IPS-18c (cell line): ENCODE measurements around the gene TMEM150C.
"Not testable (repeated sequence)": the region's sequence is repeated elsewhere in the genome, so short reads cannot be mapped to it uniquely, and the experiment has no call there.

Source experiments
- H3K4me3 ChIP-seq: 2 replicates; pipeline ENCODE4 v1.7.0; 2013; ENCODE audit warnings: low read depth, mild to moderate bottlenecking, low read length, moderate library complexity; ENCODE audit not compliant: insufficient read depth
- H3K9me3 ChIP-seq: one replicate; pipeline ENCODE4 v1.6.1; 2013; ENCODE audit warnings: mild to moderate bottlenecking, low read length, moderate library complexity; ENCODE audit not compliant: control insufficient read depth, insufficient read depth

The TMEM150C gene

GRCh38 chr4:82496349-82496748, 65.4 kb downstream of the TMEM150C start:
- Histone ChIP-seq H3K4me3 (no peak overlapping the region), H3K9me3 (no peaks in the 10 kb centered on the region)

GRCh38 chr4:82495666-82496065, 66.1 kb downstream of the TMEM150C start:
- H3K9me3 ChIP-seq: no peaks in the 10 kb centered on the region

GRCh38 chr4:82493721-82494425, 67.9 kb downstream of the TMEM150C start:
- Histone ChIP-seq H3K4me3 (no peak overlapping the region), H3K9me3 (no peaks in the 10 kb centered on the region)

More at GRCh38 chr4:82495666-82496065, 66.1 kb downstream of the TMEM150C start:
- H3K4me3 ChIP-seq: no peak overlapping the region

GRCh38 chr4:82491251-82491960, 70.4 kb downstream of the TMEM150C start:
- no peaks in the 10 kb centered on the region for H3K9me3 ChIP-seq
- H3K4me3 ChIP-seq: no peak overlapping the region

GRCh38 chr4:82489987-82490386, 71.8 kb downstream of the TMEM150C start:
- Histone ChIP-seq H3K9me3 (no peaks in the 10 kb centered on the region), H3K4me3 (no peak overlapping the region)

GRCh38 chr4:82489076-82489475, 72.7 kb downstream of the TMEM150C start:
- H3K9me3 ChIP-seq: no peaks in the 10 kb centered on the region
- no peak overlapping the region for H3K4me3 ChIP-seq

- Histone ChIP-seq H3K9me3 (no peaks in the 10 kb centered on the region), H3K4me3 (no peak overlapping the region)
Measured at GRCh38 chr4:82484996-82485783, 76.6 kb downstream of the TMEM150C start.

- peaks cover 2% of the 10 kb centered on the region for H3K9me3 ChIP-seq
- H3K4me3 ChIP-seq: no peak overlapping the region
Measured at GRCh38 chr4:82482387-82482786, 79.4 kb downstream of the TMEM150C start.

- Histone ChIP-seq H3K9me3 (peaks cover 2% of the 10 kb centered on the region), H3K4me3 (no peak overlapping the region)
Measured at GRCh38 chr4:82481506-82481840, 80.3 kb downstream of the TMEM150C start.

- H3K9me3 ChIP-seq: peaks cover 2% of the 10 kb centered on the region
- H3K4me3 ChIP-seq: no peak overlapping the region
Measured at GRCh38 chr4:82480771-82481505, 80.8 kb downstream of the TMEM150C start.

- peaks cover 2% of the 10 kb centered on the region for H3K9me3 ChIP-seq
- no peak overlapping the region for H3K4me3 ChIP-seq
Measured at GRCh38 chr4:82479562-82479961, 82.2 kb downstream of the TMEM150C start.

- not testable (repeated sequence) for H3K9me3 ChIP-seq, H3K4me3 ChIP-seq
Measured at GRCh38 chr4:82477469-82477868, 84.3 kb downstream of the TMEM150C start.

- not testable (repeated sequence) for H3K4me3 ChIP-seq, H3K9me3 ChIP-seq
Measured at GRCh38 chr4:82475931-82476330, 85.9 kb downstream of the TMEM150C start.

- no peak overlapping the region for H3K4me3 ChIP-seq
- no peaks in the 10 kb centered on the region for H3K9me3 ChIP-seq
Measured at GRCh38 chr4:82473621-82474164, 88.1 kb downstream of the TMEM150C start.

GRCh38 chr4:82473080-82473479, 88.7 kb downstream of the TMEM150C start:
- not testable (repeated sequence) for H3K9me3 ChIP-seq

GRCh38 chr4:82469791-82470345, 91.9 kb downstream of the TMEM150C start:
- Histone ChIP-seq H3K9me3 (no peaks in the 10 kb centered on the region), H3K4me3 (no peak overlapping the region)

More at GRCh38 chr4:82473080-82473479, 88.7 kb downstream of the TMEM150C start:
- not testable (repeated sequence) for H3K4me3 ChIP-seq

GRCh38 chr4:82467471-82467870, 94.3 kb downstream of the TMEM150C start:
- H3K4me3 ChIP-seq: no peak overlapping the region
- H3K9me3 ChIP-seq: no peaks in the 10 kb centered on the region
